ENCODE measurements around the gene BGN.

Gene BGN

DNA sequence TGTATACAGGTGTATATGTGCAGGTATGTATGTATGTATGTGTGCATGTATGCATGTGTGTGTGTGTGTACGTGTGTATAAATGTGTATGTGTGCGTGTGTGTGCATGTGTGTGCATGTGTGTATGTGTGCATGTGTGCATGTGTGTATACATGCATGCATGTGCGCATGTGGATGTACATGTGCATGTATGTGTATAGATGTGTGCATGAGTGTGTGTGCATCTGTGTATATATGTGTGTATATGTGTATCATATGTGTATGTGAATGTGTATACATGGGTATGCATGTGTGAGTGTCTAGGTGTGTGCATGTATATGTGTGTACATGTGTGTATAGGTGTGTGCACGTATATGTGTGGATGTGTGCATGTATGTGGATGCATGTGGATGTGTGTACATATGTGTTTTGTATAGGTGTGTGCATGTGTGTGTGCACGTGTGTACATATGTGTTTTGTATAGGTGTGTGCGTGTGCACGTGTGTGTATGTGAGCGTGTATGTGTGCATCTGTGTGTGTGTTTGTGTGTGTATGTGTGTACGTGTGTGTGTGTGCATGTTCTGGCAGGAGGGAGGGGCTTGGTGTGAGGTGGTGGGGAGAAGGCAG is 6.0 kb downstream of the BGN start:
- H3K27me3 ChIP-seq (ENCODE audit: control insufficient read depth, insufficient read depth, low read length), result no peaks in the 10 kb centered on the region
- no peaks in the 10 kb centered on the region for H3K36me3 ChIP-seq (ENCODE audit: insufficient read depth, low read length)
- no peak overlapping the region for H3K9ac ChIP-seq (ENCODE audit: low read depth, low read length)
- H3K4me1 ChIP-seq (ENCODE audit: control insufficient read depth, insufficient read depth, low read length), result no peaks in the 10 kb centered on the region
- H3K4me3 ChIP-seq (ENCODE audit: low read length), result no peak overlapping the region
- no peak overlapping the region for H3K4me2 ChIP-seq (ENCODE audit: low read length)
- H3K9me3 ChIP-seq (replicated peaks; ENCODE audit: low read length), result no peaks in the 10 kb centered on the region

DNA sequence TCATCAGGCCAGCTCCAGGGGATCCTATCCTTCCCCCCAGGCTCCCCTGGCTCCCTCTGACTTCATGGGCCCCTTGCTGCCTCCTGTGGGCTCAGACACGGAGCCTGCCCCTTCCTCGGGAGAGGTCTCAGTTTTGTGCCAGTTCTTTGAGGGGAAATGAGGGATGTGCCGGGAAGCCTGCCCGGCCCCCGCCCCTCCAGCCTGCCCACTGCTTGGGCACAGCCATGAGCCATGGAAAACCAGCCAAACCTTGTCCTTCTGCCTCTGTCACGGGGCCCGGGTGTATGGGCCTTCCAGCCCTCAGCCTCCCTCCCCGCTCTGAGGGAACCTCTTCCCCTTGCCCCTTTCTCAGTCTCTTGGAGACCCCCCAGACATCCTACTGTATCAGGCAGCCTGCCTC is 6.8 kb downstream of the BGN start:
- Histone ChIP-seq H3K4me2 (ENCODE audit: low read length) (no peak overlapping the region), H3K36me3 (ENCODE audit: insufficient read depth, low read length) (no peaks in the 10 kb centered on the region), H3K4me3 (ENCODE audit: low read length) (no peak overlapping the region), H3K4me1 (ENCODE audit: control insufficient read depth, insufficient read depth, low read length) (no peaks in the 10 kb centered on the region), H3K9ac (ENCODE audit: low read depth, low read length) (no peak overlapping the region), H3K9me3 (replicated peaks; ENCODE audit: low read length) (no peaks in the 10 kb centered on the region), H3K27me3 (ENCODE audit: control insufficient read depth, insufficient read depth, low read length) (no peaks in the 10 kb centered on the region)

DNA sequence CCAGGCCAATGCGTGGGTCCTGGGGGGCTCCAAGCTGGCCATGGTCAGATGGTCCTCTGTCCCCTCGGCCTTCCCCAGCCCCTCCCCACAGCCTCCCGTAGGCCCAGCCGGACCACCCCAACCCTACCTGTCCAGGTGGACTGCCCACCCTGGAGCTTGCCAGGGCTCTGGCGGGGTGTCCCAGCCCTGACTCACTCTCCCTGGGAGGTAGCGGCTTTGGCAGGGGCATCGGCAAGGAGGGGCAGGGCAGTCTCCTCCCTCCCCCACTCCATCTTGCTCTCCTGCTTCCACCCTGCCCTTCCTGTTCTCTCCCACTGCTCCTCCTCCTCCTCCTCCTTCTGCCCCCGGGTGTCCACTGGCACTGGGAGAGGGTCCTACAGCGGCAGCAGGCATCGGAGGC is 7.4 kb downstream of the BGN start:
- no peaks in the 10 kb centered on the region for H3K36me3 ChIP-seq (ENCODE audit: insufficient read depth, low read length)
- H3K27me3 ChIP-seq (ENCODE audit: control insufficient read depth, insufficient read depth, low read length), result no peaks in the 10 kb centered on the region
- H3K9me3 ChIP-seq (replicated peaks; ENCODE audit: low read length), result no peaks in the 10 kb centered on the region
- no peak overlapping the region for H3K4me3 ChIP-seq (ENCODE audit: low read length)
- no peaks in the 10 kb centered on the region for H3K4me1 ChIP-seq (ENCODE audit: control insufficient read depth, insufficient read depth, low read length)
- no peak overlapping the region for H3K9ac ChIP-seq (ENCODE audit: low read depth, low read length)
- no peak overlapping the region for H3K4me2 ChIP-seq (ENCODE audit: low read length)

DNA sequence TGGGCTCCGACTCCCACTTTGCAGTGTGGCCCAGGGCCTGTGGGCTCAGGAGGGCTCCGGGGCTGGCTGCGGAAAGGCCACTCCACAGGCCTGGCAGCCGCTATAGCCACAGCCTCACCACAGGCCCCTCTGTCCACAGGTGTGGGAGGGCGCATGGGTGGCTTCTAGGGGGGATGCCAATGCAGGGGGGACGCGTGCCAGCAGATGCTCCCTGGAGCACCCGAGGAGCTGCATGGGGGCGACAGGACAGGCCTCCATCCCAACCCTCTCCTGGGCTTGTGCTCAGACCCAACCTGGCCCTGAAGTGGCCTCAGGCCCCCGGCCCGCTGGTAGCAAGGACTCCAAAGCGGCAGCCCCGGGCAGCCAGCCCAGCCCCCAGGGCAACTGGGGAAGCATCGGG is 8.0 kb downstream of the BGN start:
- Histone ChIP-seq H3K36me3 (ENCODE audit: insufficient read depth, low read length) (no peaks in the 10 kb centered on the region), H3K9ac (ENCODE audit: low read depth, low read length) (no peak overlapping the region), H3K9me3 (replicated peaks; ENCODE audit: low read length) (no peaks in the 10 kb centered on the region), H3K27me3 (ENCODE audit: control insufficient read depth, insufficient read depth, low read length) (no peaks in the 10 kb centered on the region), H3K4me1 (ENCODE audit: control insufficient read depth, insufficient read depth, low read length) (no peaks in the 10 kb centered on the region), H3K4me2 (ENCODE audit: low read length) (no peak overlapping the region), H3K4me3 (ENCODE audit: low read length) (no peak overlapping the region)

DNA sequence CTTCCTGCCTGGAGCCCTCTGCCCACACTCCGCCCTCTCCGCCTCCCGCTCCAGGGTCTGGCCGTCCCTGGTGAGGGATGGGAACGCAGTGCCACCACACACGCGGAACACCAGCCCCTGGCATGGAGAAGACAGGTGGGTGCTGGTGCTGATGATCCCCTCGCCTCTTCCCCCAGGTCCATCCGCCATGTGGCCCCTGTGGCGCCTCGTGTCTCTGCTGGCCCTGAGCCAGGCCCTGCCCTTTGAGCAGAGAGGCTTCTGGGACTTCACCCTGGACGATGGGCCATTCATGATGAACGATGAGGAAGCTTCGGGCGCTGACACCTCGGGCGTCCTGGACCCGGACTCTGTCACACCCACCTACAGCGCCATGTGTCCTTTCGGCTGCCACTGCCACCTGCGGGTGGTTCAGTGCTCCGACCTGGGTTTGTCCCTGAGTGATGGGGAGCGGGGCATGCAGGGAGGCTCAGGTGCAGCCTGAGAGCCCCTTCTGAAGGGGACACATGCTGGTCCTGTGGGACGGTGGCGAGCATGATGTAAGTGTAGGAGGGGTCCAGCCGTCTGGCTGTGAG is 9.8 kb downstream of the BGN start:
- Histone ChIP-seq H3K9ac (ENCODE audit: low read depth, low read length) (no peak overlapping the region), H3K27me3 (ENCODE audit: control insufficient read depth, insufficient read depth, low read length) (no peaks in the 10 kb centered on the region), H3K4me3 (ENCODE audit: low read length) (no peak overlapping the region), H3K4me2 (ENCODE audit: low read length) (no peak overlapping the region), H3K4me1 (ENCODE audit: control insufficient read depth, insufficient read depth, low read length) (no peaks in the 10 kb centered on the region), H3K9me3 (replicated peaks; ENCODE audit: low read length) (no peaks in the 10 kb centered on the region), H3K36me3 (ENCODE audit: insufficient read depth, low read length) (no peaks in the 10 kb centered on the region)

DNA sequence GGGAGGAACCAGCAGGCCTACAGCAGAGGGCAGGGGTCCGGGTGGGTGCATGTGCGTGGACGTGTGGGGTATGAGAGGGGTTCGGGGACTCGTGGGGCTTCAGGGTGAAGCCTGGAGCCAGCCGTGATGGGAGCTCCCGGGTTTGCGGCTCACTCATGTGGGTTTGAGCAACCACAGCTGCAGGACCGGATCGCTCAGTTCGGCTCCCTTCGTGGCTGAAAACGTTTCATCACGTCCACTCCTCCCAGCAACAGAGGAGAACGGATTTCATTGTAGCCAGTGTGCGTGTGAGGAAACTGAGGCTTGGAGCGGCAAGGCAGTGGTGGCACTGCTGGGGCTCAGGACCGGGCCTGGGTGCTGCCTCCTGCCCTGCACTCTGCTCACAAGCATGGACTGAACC is 10.6 kb downstream of the BGN start:
- Histone ChIP-seq H3K4me3 (ENCODE audit: low read length) (no peak overlapping the region), H3K9ac (ENCODE audit: low read depth, low read length) (no peak overlapping the region), H3K36me3 (ENCODE audit: insufficient read depth, low read length) (no peaks in the 10 kb centered on the region), H3K27me3 (ENCODE audit: control insufficient read depth, insufficient read depth, low read length) (no peaks in the 10 kb centered on the region), H3K4me2 (ENCODE audit: low read length) (no peak overlapping the region), H3K4me1 (ENCODE audit: control insufficient read depth, insufficient read depth, low read length) (no peaks in the 10 kb centered on the region), H3K9me3 (replicated peaks; ENCODE audit: low read length) (no peaks in the 10 kb centered on the region)

DNA sequence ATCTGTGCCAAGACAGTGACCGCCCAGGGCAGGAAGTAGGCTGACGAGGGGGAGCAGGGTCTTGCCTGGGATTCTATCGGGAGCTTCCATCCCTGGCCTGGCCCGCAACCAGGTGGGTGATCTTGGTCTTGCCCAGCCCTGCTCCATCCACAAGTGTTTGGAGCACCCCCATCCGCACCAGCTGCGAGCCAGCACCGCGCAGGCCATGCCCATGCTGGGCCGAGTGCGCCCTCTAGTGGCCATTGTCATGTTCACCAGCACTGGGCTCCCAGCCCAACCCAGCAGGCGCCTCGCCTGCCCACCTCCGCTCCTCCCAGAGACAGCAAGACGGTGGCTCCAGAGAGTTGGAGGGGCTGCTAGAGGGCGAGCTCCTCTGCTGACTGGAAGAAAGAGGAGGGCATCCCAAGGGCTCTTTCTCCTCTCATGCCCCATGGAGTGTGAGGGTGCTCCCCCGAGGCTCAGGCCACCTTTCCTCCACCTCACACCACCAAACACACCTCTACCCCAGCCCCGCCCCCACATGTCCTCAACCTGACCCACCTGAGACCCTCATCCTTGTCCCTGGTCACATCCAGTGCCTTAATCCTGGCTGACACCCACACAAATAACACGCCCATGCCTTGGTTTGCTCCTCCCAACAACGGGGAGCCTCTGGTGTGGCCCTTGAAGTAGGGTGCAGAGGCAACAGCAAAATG is 12.9 kb downstream of the BGN start:
- Histone ChIP-seq H3K4me3 (ENCODE audit: low read length) (no peak overlapping the region), H3K4me1 (ENCODE audit: control insufficient read depth, insufficient read depth, low read length) (no peaks in the 10 kb centered on the region), H3K9me3 (replicated peaks; ENCODE audit: low read length) (no peaks in the 10 kb centered on the region), H3K4me2 (ENCODE audit: low read length) (no peak overlapping the region), H3K9ac (ENCODE audit: low read depth, low read length) (no peak overlapping the region), H3K36me3 (ENCODE audit: insufficient read depth, low read length) (no peaks in the 10 kb centered on the region), H3K27me3 (ENCODE audit: control insufficient read depth, insufficient read depth, low read length) (no peaks in the 10 kb centered on the region)

DNA sequence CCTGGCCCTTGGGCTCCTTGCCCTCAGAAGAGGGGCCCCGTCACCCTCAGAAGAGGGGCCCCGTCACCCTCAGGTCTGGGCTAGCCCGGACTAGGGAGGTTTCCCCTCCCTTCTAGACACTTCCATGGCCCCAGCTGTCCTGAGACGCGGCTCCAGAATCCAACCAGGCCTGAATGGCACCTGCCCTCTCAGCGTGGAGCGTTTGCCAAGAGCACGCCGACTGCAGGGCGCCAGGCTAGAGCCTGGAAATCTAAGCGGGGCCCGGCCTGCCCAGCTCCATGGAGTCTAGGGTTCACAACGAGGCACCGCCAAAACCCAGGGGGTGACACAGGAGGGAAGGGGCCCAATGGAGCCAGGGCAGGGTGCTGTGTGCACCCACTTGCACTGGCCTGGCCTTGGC is 14.8 kb downstream of the BGN start:
- Histone ChIP-seq H3K9ac (ENCODE audit: low read depth, low read length) (no peak overlapping the region), H3K9me3 (replicated peaks; ENCODE audit: low read length) (no peaks in the 10 kb centered on the region), H3K4me3 (ENCODE audit: low read length) (no peak overlapping the region), H3K4me1 (ENCODE audit: control insufficient read depth, insufficient read depth, low read length) (no peaks in the 10 kb centered on the region), H3K36me3 (ENCODE audit: insufficient read depth, low read length) (no peaks in the 10 kb centered on the region), H3K27me3 (ENCODE audit: control insufficient read depth, insufficient read depth, low read length) (no peaks in the 10 kb centered on the region), H3K4me2 (ENCODE audit: low read length) (no peak overlapping the region)

DNA sequence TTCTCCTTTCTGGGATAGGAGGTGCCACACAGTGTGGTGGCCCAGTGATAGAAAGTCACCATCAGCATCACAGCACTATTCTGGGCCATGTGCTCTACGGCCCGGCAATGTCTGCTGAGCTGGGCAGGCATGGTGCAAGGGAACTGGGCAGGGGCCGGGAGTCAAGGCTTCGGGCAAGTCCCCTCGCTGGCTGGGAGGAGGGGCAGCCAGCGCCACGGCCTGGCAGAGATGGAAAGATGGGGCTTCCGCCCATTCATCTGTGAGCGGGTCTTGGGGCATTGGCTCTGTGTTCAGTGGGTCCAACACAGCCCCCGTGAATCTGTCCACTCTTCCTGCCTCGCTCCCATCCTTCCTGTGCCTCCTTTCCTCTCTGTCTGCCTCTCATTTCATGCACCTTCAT is 15.6 kb downstream of the BGN start:
- H3K4me2 ChIP-seq (ENCODE audit: low read length), result no peak overlapping the region
- no peak overlapping the region for H3K4me3 ChIP-seq (ENCODE audit: low read length)
- no peaks in the 10 kb centered on the region for H3K4me1 ChIP-seq (ENCODE audit: control insufficient read depth, insufficient read depth, low read length)
- H3K9me3 ChIP-seq (replicated peaks; ENCODE audit: low read length), result no peaks in the 10 kb centered on the region
- H3K27me3 ChIP-seq (ENCODE audit: control insufficient read depth, insufficient read depth, low read length), result no peaks in the 10 kb centered on the region
- no peaks in the 10 kb centered on the region for H3K36me3 ChIP-seq (ENCODE audit: insufficient read depth, low read length)
- no peak overlapping the region for H3K9ac ChIP-seq (ENCODE audit: low read depth, low read length)

DNA sequence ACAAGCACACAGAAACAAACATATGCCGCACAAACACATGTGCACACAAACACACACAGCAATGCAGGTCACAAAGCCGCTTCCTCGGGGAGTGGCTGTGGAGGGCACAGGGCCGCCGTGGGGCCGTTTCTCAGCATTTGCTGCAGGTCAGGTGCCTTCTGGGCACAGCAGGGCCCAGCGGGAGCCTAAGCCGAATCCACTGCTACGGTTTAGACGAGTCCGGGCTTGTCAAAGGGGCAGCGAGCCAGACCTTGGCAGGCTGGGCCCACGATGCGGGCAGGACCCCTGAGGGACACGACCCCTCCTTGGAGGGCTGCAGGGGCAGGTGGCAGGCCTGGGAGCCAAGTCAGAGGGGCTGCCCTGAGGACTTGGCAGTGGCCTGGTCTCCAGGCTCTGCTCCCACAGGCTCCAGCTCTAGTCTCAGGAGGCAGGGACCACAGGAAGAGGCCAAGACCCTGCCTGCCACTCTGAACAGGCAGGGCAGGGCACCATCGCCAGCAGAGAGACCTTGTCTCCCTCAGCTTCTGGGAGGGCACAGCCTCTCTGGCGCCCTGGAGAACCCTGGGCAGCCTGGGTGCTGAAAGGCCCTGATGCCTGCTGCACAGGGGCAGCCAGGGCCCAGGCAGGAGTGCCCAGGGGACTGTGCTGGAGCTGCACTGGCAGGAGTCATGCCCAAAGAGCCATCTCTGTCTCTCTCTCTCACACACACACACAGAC is 17.2 kb downstream of the BGN start:
- H3K27me3 ChIP-seq (ENCODE audit: control insufficient read depth, insufficient read depth, low read length), result peaks cover 2% of the 10 kb centered on the region
- no peaks in the 10 kb centered on the region for H3K36me3 ChIP-seq (ENCODE audit: insufficient read depth, low read length)
- H3K4me1 ChIP-seq (ENCODE audit: control insufficient read depth, insufficient read depth, low read length), result no peaks in the 10 kb centered on the region
- no peak overlapping the region for H3K9ac ChIP-seq (ENCODE audit: low read depth, low read length)
- H3K9me3 ChIP-seq (replicated peaks; ENCODE audit: low read length), result no peaks in the 10 kb centered on the region
- H3K4me2 ChIP-seq (ENCODE audit: low read length), result no peak overlapping the region
- H3K4me3 ChIP-seq (ENCODE audit: low read length), result no peak overlapping the region

DNA sequence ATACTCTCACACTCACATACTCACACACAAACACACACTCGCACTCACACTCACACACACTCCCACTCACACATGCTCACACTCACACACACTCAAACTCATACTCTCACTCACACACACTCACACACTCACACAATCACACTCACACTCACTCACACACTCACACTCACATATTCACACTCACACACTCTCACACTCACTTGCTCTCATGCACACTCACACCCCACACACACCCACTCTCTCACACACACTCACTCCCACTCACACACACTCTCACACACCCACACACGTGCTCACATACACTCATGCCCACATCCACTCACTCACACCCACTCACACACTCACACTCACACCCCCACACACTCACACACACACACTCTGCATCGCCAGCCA is 17.7 kb downstream of the BGN start:
- Histone ChIP-seq H3K4me1 (ENCODE audit: control insufficient read depth, insufficient read depth, low read length) (no peaks in the 10 kb centered on the region), H3K9me3 (replicated peaks; ENCODE audit: low read length) (no peaks in the 10 kb centered on the region), H3K9ac (ENCODE audit: low read depth, low read length) (no peak overlapping the region), H3K4me2 (ENCODE audit: low read length) (no peak overlapping the region), H3K4me3 (ENCODE audit: low read length) (no peak overlapping the region), H3K27me3 (ENCODE audit: control insufficient read depth, insufficient read depth, low read length) (peaks cover 3% of the 10 kb centered on the region), H3K36me3 (ENCODE audit: insufficient read depth, low read length) (no peaks in the 10 kb centered on the region)
